Panc1 (cell line): ENCODE results near the gene PDE3B. TPM values are rescaled to one million over a fixed set of nuclear protein-coding genes. Genes with fewer than 3 reads are reported as not detected.

Experiments used
- ATAC-seq: fragments of 200-7000 bp; cut with Tn5 transposase; 2 replicates; pipeline ENCODE4 v1.9.1; 2020; ENCODE audit warnings: mild to moderate bottlenecking, moderate library complexity
- BruUV-seq: library from RNA; stranded (reverse); fragments of 400-500 nt; replicated peaks from 2 replicates; lab custom pipeline; 2021; lab: Mats Ljungman, UMichigan
- CTCF ChIA-PET: fragments of 300-600 bp; sonication (Branson Sonifier 250); formaldehyde crosslinking; loops from one replicate; lab custom pipeline; 2022; ENCODE audit warnings: antibody characterized with exemption; lab: Charles Lee
- POLR2A ChIA-PET: fragments of 300-600 bp; sonication (Branson Sonifier 250); formaldehyde crosslinking; loops from one replicate; lab custom pipeline; 2022; ENCODE audit warnings: antibody characterized with exemption; lab: Charles Lee
- DNase-seq: peaks from one replicate; pipeline ENCODE4 v3.0.0-alpha.2; 2010; ENCODE audit warnings: low read depth, low spot score
- H3K27ac ChIP-seq: 2 replicates; pipeline ENCODE4 v1.5.1; 2011; ENCODE audit warnings: mild to moderate bottlenecking, low read length, inconsistent platforms
- H3K27me3 ChIP-seq: fragments of 200-500 bp; sonication (Bioruptor generic); 2 replicates; pipeline ENCODE4 v1.6.0; 2014; ENCODE audit warnings: low read length, inconsistent platforms; ENCODE audit not compliant: control insufficient read depth, insufficient read depth
- H3K36me3 ChIP-seq: fragments of 200-500 bp; sonication (Bioruptor generic); 2 replicates; pipeline ENCODE4 v1.5.1; 2014; ENCODE audit warnings: inconsistent platforms, mild to moderate bottlenecking, low read length, moderate library complexity; ENCODE audit not compliant: control insufficient read depth, insufficient read depth
- H3K4me1 ChIP-seq: 2 replicates; pipeline ENCODE4 v1.5.1; 2011; ENCODE audit warnings: inconsistent platforms, mild to moderate bottlenecking, low read length, moderate library complexity; ENCODE audit not compliant: control insufficient read depth, insufficient read depth
- H3K4me3 ChIP-seq, 2 experiments: 2 replicates each; pipeline ENCODE4 v1.5.1; 2011 to 2012; ENCODE audit warnings: low read depth in 2 of 2, low read length in 2 of 2, mild to moderate bottlenecking in 2 of 2, inconsistent platforms in 1 of 2, moderate library complexity in 1 of 2
- H3K9me3 ChIP-seq: fragments of 200-500 bp; sonication (Bioruptor generic); 2 replicates; pipeline ENCODE4 v1.5.1; 2014; ENCODE audit warnings: low read depth, mild to moderate bottlenecking, inconsistent platforms, low read length, moderate library complexity; ENCODE audit not compliant: control insufficient read depth, insufficient read depth
- CTCF ChIP-seq: fragments of 450-650 bp; IDR thresholded peaks from 2 replicates; pipeline ENCODE4 v1.5.1; 2017; ENCODE audit warnings: mild to moderate bottlenecking
- POLR2AphosphoS5 ChIP-seq: IDR thresholded peaks from 2 replicates; pipeline ENCODE4 v1.6.1; 2012; ENCODE audit warnings: mild to moderate bottlenecking, low read depth, low read length, moderate library complexity
- REST ChIP-seq, 2 experiments: IDR thresholded peaks; 2 replicates each; pipeline ENCODE4 v1.6.1; 2011 to 2012; ENCODE audit warnings: low read depth in 2 of 2, control low read depth in 1 of 2, low read length in 1 of 2, mild to moderate bottlenecking in 1 of 2, moderate library complexity in 1 of 2; ENCODE audit not compliant: insufficient read depth in 1 of 2
- SIN3A ChIP-seq: IDR thresholded peaks from 2 replicates; pipeline ENCODE4 v1.6.1; 2012; ENCODE audit warnings: low read depth, mild to moderate bottlenecking, low read length, moderate library complexity, borderline replicate concordance; ENCODE audit not compliant: insufficient read depth
- TCF7L2 ChIP-seq: IDR thresholded peaks from 2 replicates; pipeline ENCODE4 v1.6.1; 2011; ENCODE audit warnings: mild to moderate bottlenecking, low read depth, low read length, inconsistent platforms
- in situ Hi-C: cut with HindIII; loops from 2 replicates; pipeline ENCODE4 v1.10.0; 2016; ENCODE audit warnings: low sequenced_read_pairs, low pct_unique_long_range_greater_than_20kb
- intact Hi-C: fragments of 100-400 bp; cut with micrococcal nuclease; formaldehyde crosslinking; loops from one replicate; pipeline ENCODE4 v1.10.0; 2022; ENCODE audit not compliant: unreplicated experiment
- total RNA-seq: library from RNA; stranded (reverse); gene quantifications from one replicate; pipeline ENCODE4 v1.2.1, GENCODE V29; 2021; ENCODE audit not compliant: unreplicated experiment

The PDE3B gene
- total RNA-seq, 1 experiment from 2014 or later, result 33.0 TPM

GRCh38 chr11:14645015-14645912, 1.7 kb downstream of the PDE3B start:
- H3K27me3 ChIP-seq, result no peaks in the 10 kb centered on the region
- ATAC-seq, result no peak
- peaks cover 26% of the 10 kb centered on the region for H3K4me1 ChIP-seq
- BruUV-seq, result TSS peak; percentile 70
- no peaks in the 10 kb centered on the region for H3K9me3 ChIP-seq
- in situ Hi-C loops (no loop called here), intact Hi-C loops (loop anchor here (10.0 kb wide), 2 partner anchors 110 to 250 kb away; partner anchors contain the start of gene CYP2R1)
- H3K36me3 ChIP-seq, result no peaks in the 10 kb centered on the region
- no peak for DNase-seq
- peak overlapping the region; percentile 85 for H3K27ac ChIP-seq
- POLR2A ChIA-PET, result interaction anchor here (1.1 kb wide), 1 partner anchor 93 kb away, joined by 4 read pairs; no protein-coding TSS in a partner anchor
- H3K4me3 ChIP-seq, result peak overlapping the region; percentile 76 to 91
- TF ChIP-seq CTCF (no peak), REST (IDR thresholded peaks at IDR 0.05; ENCODE audit: insufficient read depth in 1 of 2, low read depth in 2 of 2, low read length in 1 of 2) (no peak), SIN3A (no peak), POLR2AphosphoS5 (no peak), TCF7L2 (no peak)
- CTCF ChIA-PET, result no interaction called here

- DNase-seq, result no peak
- Histone ChIP-seq H3K4me1 (peaks cover 26% of the 10 kb centered on the region), H3K4me3 (peak overlapping the region; percentile 76 to 91), H3K9me3 (no peaks in the 10 kb centered on the region), H3K27me3 (no peaks in the 10 kb centered on the region), H3K27ac (peak overlapping the region; percentile 85), H3K36me3 (no peaks in the 10 kb centered on the region)
- intact Hi-C loops, result loop anchor here (10.0 kb wide), 2 partner anchors 109 to 249 kb away; partner anchors contain the start of gene CYP2R1
- TF ChIP-seq TCF7L2 (no peak), POLR2AphosphoS5 (no peak)
- CTCF ChIA-PET, result no interaction called here
- ATAC-seq, result no peak
- in situ Hi-C loops, result no loop called here
- BruUV-seq, result no TSS peak
- POLR2A ChIA-PET, result interaction anchor here (1.1 kb wide), 1 partner anchor 94 kb away, joined by 4 read pairs; no protein-coding TSS in a partner anchor
Measured at GRCh38 chr11:14645985-14646900, 2.6 kb downstream of the PDE3B start.
